ENCODE measurements around the gene KCNJ4. TPM values are rescaled to one million over a fixed set of nuclear protein-coding genes. Genes with fewer than 3 reads are reported as not detected.

Gene KCNJ4
- total and polyA plus RNA-seq, 10 of the 15 experiments (the other 5 are each of a cell fraction or from before 2014, with no cell fraction given): not detected

DNA sequence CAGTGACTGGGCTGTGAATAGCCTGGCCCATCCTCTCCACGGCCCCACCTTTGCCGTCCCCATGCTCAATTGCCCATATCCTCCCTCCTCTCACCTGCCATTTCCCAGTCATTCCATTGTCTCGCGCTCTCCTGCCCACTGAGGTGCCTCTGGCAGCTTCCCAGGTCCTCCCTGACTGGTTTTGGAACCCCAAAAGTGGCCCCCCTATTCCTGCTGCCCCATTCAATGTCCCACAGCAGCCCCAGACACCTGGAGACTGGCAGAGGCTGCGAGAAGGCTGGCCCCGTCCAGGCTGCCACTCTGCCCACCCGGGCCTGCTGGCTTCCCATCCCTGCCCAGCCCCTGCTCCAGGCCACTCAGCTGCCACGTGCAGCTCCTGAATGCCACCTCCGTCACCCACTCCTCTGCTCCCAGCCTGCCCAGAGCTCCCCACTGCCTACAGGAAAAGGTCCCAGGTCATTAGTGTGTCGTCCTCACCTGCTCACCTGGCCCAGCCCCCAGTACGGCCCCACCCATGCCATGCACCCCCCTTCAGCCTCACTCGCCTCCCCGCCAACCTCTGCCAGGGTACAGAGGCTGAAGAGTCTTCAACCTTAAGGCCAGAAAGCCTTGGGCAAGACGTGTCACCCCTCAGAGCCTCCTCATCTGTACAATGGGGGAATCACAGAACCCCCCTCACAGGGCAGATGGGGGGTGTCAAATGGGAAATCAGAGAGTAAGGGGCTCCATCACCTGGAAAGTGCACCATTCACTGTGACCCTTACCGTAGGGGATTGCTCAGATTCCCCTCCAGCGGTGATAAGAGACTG is 37.5 kb downstream of the KCNJ4 start:
- Histone ChIP-seq H3K4me1 (ENCODE audit: control insufficient read depth, insufficient read depth, low read length) (no peaks in the 10 kb centered on the region; the same call in 1 of the 2 replicates), H3K79me2 (ENCODE audit: control insufficient read depth, insufficient read depth, low read length) (no peaks in the 10 kb centered on the region), H3K9me3 (replicated peaks; ENCODE audit: control insufficient read depth, insufficient read depth, low read length) (no peaks in the 10 kb centered on the region), H3K9ac (ENCODE audit: control insufficient read depth, insufficient read depth, low read length) (no peak overlapping the region), H4K20me1 (ENCODE audit: control insufficient read depth, insufficient read depth) (no peaks in the 10 kb centered on the region), H3K4me2 (ENCODE audit: control insufficient read depth, insufficient read depth) (no peak overlapping the region), H3K27me3 (replicated peaks in 1 of 2; ENCODE audit: control insufficient read depth in 2 of 2, insufficient read depth in 2 of 2, low read length in 1 of 2) (no peaks in the 10 kb centered on the region; a peak in 1 of 4 replicates), H3K36me3 (ENCODE audit: control insufficient read depth in 2 of 2, insufficient read depth in 2 of 2, low read length in 1 of 2) (no peaks in the 10 kb centered on the region), H2AFZ (ENCODE audit: control insufficient read depth, low read depth, low read length) (no peak overlapping the region), H3K27ac (ENCODE audit: control insufficient read depth, insufficient read depth) (no peak overlapping the region), H3K4me3 (no peak overlapping the region)
- no peak for DNase-seq (ENCODE audit: low read depth, low spot score)
- ChIA-PET CTCF (interaction anchor here (1.1 kb wide), 1 partner anchor 65 kb away, joined by 3 read pairs; no protein-coding TSS in a partner anchor), SMC1A (ENCODE audit: uncharacterized antibody, unreplicated experiment) (interaction anchor here (1.1 kb wide), 1 partner anchor 147 kb away, joined by 3 read pairs; no protein-coding TSS in a partner anchor), POLR2A (no interaction called here), RAD21 (ENCODE audit: unreplicated experiment) (no interaction called here)
- intact Hi-C loops (cut with micrococcal nuclease; ENCODE audit: unreplicated experiment) (loop anchor here (5.0 kb wide), 1 partner anchor 155 kb away; the partner anchor contains the start of gene DMC1), in situ Hi-C loops (cut with MboI) (no loop called here)
- no peak for FAIRE-seq
- no peak for ATAC-seq
- 32% methylated on average over 16 of the region's 16 CpGs for WGBS (ENCODE audit: insufficient coverage, insufficient replicate concordance, low lambda C conversion rate, missing lambda C conversion rate)
- BruUV-seq (replicated peaks): no TSS peak
- TF ChIP-seq, protein P1, sequence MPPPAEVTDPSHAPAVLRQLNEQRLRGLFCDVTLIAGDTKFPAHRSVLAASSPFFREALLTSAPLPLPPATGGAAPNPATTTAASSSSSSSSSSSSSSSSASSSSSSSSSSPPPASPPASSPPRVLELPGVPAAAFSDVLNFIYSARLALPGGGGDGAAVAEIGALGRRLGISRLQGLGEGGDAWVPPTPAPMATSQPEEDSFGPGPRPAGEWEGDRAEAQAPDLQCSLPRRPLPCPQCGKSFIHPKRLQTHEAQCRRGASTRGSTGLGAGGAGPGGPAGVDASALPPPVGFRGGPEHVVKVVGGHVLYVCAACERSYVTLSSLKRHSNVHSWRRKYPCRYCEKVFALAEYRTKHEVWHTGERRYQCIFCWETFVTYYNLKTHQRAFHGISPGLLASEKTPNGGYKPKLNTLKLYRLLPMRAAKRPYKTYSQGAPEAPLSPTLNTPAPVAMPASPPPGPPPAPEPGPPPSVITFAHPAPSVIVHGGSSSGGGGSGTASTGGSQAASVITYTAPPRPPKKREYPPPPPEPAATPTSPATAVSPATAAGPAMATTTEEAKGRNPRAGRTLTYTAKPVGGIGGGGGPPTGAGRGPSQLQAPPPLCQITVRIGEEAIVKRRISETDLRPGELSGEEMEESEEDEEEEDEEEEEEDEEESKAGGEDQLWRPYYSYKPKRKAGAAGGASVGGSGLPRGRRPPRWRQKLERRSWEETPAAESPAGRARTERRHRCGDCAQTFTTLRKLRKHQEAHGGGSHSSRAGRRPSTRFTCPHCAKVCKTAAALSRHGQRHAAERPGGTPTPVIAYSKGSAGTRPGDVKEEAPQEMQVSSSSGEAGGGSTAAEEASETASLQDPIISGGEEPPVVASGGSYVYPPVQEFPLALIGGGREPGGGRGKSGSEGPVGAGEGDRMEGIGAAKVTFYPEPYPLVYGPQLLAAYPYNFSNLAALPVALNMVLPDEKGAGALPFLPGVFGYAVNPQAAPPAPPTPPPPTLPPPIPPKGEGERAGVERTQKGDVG (CRISPR knock-in tag; IDR thresholded peaks at IDR 0.05): no peak
- TF ChIP-seq ZNF207 (IDR thresholded peaks at IDR 0.05; ENCODE audit: borderline replicate concordance): no peak
- no peak for TF ChIP-seq TBL1XR1 (IDR thresholded peaks at IDR 0.05; ENCODE audit: low read depth, low read length)
- no peak for TF ChIP-seq ZNF384 (IDR thresholded peaks at IDR 0.05; ENCODE audit: borderline replicate concordance, low read depth, low read length)
- no peak for TF ChIP-seq TCF12 (IDR thresholded peaks at IDR 0.05; ENCODE audit: low read depth, low read length)
- TF ChIP-seq STAT1 (conservative IDR thresholded peaks at IDR 0.05): no peak
- TF ChIP-seq, protein P2, sequence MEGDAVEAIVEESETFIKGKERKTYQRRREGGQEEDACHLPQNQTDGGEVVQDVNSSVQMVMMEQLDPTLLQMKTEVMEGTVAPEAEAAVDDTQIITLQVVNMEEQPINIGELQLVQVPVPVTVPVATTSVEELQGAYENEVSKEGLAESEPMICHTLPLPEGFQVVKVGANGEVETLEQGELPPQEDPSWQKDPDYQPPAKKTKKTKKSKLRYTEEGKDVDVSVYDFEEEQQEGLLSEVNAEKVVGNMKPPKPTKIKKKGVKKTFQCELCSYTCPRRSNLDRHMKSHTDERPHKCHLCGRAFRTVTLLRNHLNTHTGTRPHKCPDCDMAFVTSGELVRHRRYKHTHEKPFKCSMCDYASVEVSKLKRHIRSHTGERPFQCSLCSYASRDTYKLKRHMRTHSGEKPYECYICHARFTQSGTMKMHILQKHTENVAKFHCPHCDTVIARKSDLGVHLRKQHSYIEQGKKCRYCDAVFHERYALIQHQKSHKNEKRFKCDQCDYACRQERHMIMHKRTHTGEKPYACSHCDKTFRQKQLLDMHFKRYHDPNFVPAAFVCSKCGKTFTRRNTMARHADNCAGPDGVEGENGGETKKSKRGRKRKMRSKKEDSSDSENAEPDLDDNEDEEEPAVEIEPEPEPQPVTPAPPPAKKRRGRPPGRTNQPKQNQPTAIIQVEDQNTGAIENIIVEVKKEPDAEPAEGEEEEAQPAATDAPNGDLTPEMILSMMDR (IDR thresholded peaks at IDR 0.05 in 2 of 3, conservative IDR thresholded peaks at IDR 0.05 in 1 of 3; ENCODE audit: control insufficient read depth in 2 of 3, extremely low read depth in 1 of 3, insufficient read depth in 1 of 3, low read depth in 3 of 3, low read length in 3 of 3): no peak
- TF ChIP-seq, protein P3, sequence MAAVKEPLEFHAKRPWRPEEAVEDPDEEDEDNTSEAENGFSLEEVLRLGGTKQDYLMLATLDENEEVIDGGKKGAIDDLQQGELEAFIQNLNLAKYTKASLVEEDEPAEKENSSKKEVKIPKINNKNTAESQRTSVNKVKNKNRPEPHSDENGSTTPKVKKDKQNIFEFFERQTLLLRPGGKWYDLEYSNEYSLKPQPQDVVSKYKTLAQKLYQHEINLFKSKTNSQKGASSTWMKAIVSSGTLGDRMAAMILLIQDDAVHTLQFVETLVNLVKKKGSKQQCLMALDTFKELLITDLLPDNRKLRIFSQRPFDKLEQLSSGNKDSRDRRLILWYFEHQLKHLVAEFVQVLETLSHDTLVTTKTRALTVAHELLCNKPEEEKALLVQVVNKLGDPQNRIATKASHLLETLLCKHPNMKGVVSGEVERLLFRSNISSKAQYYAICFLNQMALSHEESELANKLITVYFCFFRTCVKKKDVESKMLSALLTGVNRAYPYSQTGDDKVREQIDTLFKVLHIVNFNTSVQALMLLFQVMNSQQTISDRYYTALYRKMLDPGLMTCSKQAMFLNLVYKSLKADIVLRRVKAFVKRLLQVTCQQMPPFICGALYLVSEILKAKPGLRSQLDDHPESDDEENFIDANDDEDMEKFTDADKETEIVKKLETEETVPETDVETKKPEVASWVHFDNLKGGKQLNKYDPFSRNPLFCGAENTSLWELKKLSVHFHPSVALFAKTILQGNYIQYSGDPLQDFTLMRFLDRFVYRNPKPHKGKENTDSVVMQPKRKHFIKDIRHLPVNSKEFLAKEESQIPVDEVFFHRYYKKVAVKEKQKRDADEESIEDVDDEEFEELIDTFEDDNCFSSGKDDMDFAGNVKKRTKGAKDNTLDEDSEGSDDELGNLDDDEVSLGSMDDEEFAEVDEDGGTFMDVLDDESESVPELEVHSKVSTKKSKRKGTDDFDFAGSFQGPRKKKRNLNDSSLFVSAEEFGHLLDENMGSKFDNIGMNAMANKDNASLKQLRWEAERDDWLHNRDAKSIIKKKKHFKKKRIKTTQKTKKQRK (IDR thresholded peaks at IDR 0.05; ENCODE audit: low read depth, low read length): no peak
- TF ChIP-seq FOXM1 (IDR thresholded peaks at IDR 0.05; ENCODE audit: low read depth, low read length): no peak
- TF ChIP-seq SMARCA5 (IDR thresholded peaks at IDR 0.05): no peak
- TF ChIP-seq POLR2A (IDR thresholded peaks at IDR 0.05; ENCODE audit: low read depth, low read length): no peak
- no peak for TF ChIP-seq POU2F2 (IDR thresholded peaks at IDR 0.05; ENCODE audit: borderline replicate concordance, low read depth, low read length)
- no peak for TF ChIP-seq ZNF274 (IDR thresholded peaks at IDR 0.05; ENCODE audit: insufficient read depth, insufficient read length)
